SKM-1 (cell line): Measurements from ENCODE around the gene DNMBP.
A peak's percentile ranks its signal among the peaks of the same experiment; 100 is the strongest.
"Not testable (repeated sequence)": the region's sequence is repeated elsewhere in the genome, so short reads cannot be mapped to it uniquely, and the experiment has no call there.

Source experiments
- DNase-seq: peaks from one replicate; lab custom pipeline; 2025; ENCODE audit not compliant: unreplicated experiment; lab: John Stamatoyannopoulos, UW

DNMBP gene

DNA sequence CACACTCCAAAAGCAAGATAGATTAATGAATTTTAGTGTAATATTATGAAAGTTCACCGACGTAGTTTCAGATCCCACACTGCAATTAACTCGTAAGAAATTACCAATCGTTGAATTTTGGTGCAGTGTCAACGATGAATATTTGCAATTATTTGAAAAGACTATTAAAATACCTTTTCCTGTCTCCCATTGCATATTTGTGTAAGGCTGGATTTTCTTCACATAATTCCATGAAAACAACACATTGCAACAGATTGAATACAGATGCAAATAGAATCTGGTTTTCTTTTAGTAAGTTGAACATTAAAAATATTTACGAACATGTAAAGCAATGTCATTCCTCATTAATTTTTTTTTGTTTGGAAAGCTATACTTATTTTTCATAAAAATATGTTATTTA lies 50.9 kb downstream of the DNMBP start:
- DNase-seq: no peak

DNA sequence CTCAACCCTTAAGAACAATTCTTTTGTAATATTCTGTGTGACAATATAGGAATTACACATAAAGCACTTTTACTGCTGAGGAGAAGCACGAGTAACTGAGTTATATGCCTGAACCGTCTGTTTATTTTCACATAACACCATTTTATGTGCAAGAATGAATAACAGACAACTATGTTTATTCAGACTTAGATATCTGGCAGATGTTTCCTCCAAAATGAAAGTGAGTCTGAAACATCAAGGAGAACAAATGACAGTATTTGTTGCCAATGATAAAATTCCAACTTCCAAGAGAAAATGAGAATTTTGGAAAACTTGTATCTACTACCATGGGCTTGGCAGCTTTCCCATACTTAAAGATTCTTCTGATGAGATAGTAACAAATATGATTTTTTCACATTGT lies 51.4 kb downstream of the DNMBP start:
- no peak for DNase-seq

DNA sequence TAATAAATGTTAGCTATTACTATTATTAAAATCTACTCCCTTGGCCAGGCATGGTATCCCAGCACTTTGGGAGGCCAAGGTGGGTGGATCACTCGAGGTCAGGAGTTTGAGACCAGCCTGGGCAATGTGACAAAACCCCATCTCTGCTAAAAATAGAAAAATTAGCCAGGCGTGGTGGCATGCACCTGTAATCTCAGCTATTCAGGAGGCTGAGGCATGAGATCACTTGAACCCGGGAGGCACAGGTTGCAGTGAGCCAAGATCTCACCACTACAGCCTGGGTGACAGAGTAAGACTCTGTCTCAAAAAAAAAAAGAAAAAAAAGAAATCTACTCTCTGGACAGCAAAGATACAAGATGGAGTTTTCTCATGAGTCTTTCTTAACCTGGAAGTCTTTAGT lies 56.2 kb downstream of the DNMBP start:
- not testable (repeated sequence) for DNase-seq

DNA sequence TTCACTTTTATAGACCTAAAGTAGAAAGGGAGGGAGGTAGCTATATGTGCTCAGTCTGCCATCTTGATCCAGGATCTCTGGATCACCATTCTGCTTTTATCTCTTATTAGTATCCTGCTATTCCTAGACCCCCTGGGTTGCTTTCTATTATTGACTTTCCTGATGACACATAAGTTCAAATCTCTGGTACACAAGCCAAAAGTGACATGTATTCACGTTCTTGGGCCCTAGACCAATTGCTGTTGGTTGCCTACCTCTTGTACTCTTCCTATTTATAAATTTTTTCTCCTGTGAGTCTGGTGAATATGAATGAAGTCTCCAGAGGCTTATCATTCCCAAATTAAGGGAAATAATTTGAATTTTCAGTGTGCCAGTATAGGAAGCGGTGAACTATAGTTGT lies 56.9 kb downstream of the DNMBP start:
- DNase-seq: no peak

DNA sequence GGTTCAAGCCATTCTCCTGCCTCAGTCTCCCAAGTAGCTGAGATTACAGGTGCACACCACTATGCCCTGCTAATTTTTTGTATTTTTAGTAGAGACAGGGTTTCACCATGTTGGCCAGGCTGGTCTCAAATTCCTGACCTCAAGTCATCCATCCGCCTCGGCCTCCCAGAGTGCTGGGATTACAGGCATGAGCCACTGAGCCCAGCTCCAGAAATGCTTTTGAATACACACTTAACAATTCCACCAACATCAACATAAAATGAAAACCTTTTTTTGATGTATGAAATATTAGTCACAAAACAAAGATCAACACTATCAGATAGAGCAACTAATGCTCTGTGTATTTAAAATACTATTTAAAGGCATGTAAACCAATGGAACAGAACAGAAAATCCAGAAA lies 63.7 kb downstream of the DNMBP start:
- not testable (repeated sequence) for DNase-seq

DNA sequence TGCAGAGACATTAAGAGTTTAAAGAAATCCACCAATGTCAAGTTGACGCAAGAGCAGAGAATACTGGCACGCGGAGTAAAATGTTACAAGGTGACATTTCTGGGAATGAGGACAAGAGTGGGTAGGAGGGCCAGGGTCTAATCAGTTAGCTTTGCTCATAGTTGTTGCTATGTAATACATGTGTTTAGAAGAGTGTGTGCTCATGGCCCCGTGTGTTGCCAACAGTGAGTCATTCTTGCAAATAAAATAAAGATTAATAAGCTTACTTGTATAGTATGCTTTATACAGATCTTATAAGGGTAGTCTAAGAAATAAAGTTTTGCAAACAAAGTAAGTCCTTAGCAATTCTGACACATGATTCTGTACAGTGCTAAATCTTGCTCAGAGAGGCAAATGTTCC lies 64.5 kb downstream of the DNMBP start:
- DNase-seq: no peak

DNA sequence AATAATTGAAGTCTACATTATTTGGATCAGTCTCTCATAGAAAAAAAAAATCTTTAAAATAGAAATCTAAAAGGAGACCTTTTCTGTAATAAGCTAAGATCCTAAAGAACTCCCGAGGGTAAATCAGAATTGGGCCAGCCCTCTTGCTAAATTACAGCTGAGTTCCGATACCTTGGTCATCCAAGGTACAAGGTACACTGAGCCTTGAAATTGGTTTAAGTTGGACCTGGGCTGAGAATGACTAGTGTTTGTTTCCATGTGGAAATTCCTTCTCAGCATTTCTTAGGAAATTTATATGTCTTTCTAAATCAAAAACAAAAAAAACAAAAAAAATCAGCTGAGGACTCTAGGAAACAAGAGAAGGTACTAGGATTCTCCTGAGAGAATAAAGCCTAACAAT lies 64.9 kb downstream of the DNMBP start:
- DNase-seq: no peak

DNA sequence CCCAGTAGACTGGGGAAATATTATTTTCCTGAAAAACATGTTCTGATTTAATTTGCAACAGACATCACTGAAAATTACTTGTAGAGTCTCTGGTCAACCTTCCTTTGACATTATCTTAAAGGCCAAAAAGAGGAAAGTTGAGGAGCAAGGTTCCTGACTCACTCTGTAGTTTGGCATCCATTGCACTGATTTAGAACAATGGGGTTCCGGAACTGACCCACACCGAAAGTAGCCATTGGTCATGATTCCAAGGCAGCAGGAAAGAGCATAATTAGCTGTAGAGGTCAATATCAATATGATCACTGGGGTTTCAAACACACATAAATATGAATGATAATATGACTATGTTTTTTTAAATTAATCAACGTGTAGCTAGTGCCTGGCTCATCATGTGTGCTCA lies 65.8 kb downstream of the DNMBP start:
- no peak for DNase-seq

DNA sequence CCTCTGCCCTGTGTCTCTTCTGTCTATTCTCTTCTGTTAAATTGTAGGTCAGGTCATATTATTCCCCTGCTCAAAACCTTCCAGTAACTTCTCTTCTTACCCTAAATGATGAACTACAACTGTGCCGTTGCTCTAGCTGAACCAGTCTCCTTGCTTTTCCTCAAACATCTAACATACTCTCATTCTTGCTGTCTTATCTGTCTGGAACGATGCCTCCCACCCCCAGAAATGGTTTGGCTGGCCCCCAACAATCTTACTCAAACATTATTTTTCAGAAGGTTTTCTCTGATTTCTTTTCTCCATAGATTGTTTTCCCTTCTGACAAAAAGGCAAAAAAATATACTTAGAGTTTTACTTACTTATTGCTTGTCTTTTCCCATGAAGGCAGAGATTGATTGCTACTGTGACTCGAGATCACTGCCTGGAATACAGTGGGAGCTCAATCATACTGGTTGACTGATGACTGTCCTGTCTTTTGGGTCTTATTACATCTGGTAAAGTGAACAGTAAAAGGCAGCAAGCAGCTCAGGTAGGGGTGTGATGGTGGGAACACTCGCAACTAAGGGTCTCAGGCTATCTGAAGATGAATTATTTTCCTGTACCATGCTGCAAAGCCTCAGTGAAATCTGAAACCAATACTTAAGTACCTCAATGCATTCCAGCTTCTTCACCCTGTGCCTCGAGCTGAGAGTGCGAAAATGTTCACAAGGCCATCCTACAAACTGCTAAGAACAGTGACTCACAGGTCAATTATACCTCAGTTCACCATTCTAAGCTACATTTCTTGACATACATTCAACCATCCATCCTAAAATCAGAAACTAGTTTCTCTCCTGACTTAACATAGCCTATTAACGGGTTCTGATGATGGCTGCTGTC lies 67.6 kb downstream of the DNMBP start:
- DNase-seq: no peak

DNA sequence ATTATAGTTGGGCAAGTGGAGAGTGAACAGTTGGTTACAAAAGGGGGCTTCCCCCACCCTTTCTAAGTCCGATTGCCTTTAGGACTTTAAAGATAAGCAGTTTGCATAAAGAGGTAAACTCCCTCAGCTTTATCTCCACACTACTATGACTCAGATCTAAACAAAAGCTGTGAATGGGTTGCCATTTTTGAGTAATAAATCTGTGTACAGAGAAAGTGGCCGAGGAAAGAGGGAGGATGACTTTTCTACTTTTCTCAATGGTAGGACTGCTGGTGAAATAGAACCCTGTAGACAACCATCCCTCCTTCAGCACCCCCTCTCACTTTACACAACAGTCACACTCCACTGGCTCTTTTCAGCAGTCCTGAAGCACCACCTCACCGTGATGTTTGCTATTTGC lies 71.2 kb downstream of the DNMBP start:
- DNase-seq: no peak

DNA sequence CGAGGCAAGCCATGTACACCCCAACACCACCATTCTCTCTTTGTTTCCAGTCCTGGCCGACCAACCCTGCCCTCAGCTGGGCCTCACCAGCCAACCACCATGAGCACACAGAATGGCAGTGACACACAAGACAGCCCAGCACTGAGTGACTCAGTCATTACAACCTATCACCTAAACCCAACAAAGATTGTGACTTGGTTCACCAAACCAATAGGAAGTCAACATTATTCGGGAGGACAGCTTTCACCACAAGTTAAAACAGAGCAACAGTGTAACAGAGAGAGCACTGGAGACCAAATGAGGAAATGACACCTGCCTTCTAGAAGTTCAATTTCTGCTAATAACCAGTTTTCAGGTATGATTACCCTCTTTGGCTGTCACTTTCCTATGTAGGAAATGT lies 72.1 kb downstream of the DNMBP start:
- no peak for DNase-seq

DNA sequence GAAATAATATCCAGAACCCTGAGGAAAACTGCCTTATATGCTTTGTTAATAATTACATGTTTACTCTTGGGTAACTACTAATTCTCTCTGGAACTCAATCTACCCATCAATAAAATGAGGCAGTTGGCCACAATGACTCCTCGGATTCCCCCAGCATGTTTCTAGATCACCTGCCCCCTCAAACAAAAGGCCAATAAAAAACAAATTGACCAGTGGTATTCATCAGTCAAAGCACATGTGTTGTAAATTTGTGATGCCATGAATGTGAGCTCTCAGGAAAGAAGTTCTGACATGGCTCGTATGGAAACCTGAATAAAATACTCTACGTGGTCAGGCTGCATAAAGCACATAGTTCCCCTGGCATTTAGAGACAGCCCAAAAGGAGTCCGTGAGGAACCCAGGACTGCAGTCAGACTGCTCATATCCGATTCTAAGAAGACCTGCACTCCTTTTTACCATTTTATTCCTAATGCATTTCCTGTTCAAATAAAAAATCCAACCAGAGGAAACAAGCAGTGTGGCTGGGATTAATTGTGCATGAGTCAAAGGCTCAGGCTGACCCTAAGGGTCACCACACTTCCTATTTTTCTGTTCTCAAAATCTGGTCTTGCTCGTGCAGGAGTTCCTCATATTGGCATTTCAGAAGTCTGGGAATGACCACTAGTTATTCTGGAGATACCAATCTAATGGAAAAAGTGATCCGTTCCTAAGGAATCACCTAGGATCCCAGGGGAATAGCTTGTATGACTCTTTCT lies 77.4 kb downstream of the DNMBP start:
- DNase-seq: not testable (repeated sequence)

DNA sequence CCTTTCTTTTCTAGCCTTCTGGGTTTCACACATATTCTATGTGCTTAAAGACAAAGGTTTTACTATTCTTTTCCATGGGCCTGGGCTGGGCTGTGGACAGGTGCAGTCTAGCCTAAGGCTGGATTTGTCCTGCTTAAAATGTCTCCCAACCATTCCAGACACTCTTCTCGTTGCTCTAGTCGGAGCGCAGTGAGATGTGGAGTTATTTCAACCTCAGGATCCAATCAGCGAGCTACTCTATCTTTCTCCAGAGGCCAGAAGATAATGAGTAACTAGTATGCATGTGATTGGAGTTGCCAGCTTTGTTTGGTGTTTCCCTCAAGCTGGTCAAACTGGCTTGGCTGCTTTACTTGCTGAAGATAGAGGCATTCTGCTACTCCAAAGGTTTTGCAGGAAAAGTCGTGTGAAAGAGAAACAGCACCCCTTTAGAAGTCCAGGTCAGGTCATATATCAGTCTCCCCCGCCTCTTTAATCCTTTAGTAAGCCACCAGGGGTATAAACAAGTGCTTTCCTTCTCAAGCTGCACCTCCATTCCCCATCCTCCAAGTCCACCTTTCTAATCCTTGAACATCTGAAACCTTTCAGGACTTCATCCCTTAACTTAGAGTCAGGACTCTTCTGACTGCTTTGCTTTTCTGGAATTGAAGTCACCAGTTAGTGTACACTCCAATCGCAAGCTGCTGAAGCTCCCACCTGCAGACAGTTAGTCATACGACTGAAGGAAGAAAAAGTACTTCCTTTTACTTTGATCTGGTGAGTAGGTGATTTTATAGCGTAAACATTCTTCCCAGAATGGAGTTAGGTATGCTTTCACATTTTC lies 78.8 kb downstream of the DNMBP start:
- no peak for DNase-seq

DNA sequence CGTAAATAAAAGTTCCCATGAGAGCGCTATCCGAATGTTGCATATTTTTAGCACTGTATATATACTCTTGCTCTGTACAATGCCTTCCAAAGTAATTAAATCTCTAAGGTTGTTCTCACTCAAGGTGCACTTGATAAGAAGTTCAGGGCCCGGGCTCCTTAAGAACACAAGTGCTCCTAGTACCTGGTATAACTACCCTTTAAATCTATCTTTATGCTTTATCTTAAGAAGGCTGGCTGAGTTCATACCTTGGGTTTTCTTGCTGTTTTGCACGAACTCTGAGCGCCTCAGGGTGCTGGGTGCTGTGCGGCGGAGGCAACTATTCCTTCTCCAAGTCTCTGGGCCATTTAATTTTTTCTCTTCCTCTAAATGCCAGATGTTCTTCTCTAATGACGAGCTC lies 80.4 kb downstream of the DNMBP start:
- no peak for DNase-seq

DNA sequence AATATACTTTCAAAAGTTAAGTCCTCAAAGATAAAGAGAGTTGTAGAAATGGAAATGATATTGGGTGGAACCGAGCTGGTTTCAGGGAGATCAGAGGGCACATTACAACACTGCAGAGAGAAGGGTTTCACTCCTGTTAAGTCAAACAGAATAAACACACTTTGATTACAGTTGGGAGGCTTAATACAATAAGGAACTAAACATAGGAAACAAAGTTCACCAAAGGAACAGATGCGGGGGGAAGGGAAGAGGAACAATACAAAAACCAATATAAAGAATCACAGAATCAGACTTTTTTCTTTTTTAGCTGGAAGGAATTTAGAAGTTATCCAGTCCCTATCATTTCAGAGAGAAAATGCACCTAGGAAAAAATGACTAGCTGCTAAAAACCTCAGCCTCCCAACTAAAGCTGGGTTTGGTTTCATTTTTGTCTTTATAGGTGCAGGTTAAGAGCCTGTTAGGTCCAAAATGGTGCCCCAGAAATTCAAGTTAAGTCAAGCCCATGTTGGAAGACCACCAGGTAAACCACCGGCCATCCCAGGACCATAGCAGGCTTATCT lies 81.9 kb downstream of the DNMBP start:
- peak; percentile 20 for DNase-seq

DNA sequence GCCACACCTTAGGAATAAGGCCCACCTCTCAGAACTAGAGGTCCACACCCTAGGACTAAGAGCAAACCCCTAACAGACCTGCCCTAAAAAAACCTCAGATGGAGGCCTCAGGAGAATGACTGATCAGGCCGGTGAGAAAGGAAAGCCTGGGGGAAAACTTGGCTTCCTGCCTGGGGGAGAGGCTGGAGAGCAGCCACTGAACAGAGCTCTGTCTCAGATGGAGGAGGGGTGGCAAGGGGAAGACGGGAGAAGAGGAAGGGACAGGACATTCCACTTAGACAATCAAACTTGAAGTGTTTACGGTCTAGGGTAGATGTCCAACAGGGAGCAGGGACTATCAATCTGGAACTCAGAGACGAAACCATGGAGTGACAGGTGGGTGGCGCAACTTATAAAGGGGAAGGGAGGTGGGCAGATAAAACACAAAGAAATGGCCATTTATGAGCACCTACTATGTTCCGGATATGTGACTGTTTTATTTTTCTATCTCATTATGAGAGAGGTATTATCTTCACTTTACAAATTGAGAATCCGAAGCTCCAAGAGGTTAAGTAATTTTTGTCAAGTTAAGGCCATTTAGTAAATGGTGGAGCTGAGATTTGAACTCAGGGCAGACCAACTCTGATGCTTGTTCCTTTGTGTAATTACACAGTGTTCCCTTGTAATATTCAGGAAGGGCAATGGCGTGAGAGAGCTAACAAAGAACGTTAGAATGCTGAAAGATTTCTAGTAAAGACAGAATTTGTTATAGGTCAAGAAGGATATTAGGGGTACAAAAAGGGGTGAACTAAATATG lies 82.6 kb downstream of the DNMBP start:
- no peak for DNase-seq

DNA sequence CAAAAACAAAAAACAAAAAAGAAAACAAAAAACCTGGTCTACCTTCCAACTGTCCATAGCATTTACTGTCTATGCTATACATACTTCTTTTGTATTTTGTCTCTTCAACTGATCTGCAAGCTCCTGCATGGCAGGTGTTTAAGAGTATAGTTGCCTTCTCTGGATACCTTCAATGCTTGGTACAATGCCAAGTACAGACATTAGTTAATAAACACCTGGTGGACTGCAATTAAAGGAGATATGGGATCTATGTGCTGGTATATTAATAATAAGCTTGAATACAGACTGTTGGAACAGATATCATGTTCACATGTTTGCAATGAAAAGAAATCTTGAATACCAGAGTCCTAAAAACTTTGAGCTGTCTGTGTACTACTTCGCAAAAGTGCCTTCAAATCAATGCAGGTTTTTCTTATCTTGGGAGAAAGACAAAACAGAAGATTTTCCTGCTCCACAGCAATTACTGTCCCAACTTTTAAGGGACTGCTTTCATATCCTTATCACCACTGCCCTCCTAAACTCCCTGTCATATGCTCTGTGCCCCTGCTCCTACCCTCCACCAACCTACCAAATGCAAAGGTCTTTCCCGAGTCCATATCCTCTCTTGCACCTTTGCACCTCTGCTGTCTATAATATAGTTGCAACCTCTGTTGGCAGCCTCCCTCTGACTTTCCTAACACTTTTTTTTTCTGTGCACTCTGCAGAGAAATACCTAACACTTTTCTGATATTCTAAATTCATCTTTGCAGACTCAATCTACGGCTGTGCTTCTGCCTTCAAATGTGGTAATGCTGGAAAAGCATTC lies 85.1 kb downstream of the DNMBP start:
- DNase-seq: no peak

DNA sequence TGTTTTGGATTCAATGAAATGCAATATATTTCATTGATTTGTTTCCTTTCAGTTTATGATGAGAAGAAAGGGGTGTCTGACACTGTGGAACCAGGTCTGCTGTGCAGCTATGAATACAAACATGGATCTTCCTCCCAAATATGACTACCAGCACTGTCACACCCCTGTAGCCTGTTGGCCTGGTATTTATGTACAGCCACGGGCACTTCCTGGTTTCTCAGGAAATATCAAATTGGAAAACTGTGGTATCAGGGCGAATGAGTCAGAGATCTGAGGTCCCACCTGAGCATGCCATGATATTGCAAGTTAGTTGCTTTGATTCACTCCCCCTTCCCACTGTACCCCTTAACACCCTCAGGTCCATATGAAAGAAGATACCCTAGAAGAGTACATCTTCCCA lies 87.8 kb downstream of the DNMBP start:
- no peak for DNase-seq

DNA sequence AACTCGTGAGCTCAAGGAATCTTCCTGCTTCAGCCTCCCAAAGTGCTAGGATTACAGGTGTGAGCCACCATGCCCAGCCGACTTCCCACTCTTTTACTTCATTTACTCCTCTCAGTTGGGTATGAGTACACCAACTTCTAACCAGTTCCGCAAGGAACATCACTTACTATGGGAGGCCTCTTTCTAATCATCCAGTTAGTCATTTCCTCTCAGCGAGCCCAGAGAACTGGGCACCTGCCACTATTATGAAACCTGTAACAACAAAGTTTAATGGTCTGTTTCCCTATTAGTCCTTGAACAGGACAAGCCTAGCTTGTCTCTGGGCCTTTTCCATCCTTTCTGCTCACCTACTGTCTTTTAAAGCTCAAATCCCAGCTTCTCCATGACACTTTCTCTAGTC lies 88.8 kb downstream of the DNMBP start:
- DNase-seq: no peak

DNA sequence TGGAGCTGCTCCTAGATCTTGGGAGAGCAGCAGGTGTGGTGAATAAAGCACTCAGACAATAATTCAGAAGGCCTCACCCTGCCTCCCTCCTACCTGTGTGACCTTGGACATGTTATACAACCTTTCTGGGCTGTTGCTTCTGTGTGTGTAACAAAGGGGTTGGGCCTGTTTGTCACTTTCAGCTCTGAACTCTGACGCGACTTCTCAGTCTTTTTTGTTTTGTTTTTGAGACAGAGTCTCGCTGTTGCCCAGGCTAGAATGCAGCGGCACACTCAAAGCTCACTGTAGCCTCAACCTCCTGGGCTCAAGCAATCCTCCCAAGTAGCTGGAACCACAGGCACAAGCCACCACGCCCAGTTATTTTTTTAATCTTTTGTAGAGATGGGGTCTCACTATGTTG lies 89.3 kb downstream of the DNMBP start:
- no peak for DNase-seq
